Measurements from ENCODE around the gene FAM162B.

GRCh38 chr6:116726947-116727346 is 38.6 kb downstream of the FAM162B start:
- TF ChIP-seq POLR2A (IDR thresholded peaks at IDR 0.05) = no peak
- TF ChIP-seq CTCF (IDR thresholded peaks at IDR 0.05) = no peak

All from prostate gland (tissue), 2 donors.